ENCODE measurements around the gene AFTPH. TPM values are rescaled to one million over a fixed set of nuclear protein-coding genes. Genes with fewer than 3 reads are reported as not detected.

AFTPH gene
- polyA plus RNA-seq, 1 of the 3 experiments (the other 2 are of a cell fraction), result 7.4 TPM

- Histone ChIP-seq H3F3A (replicated peaks; ENCODE audit: insufficient read depth) (no peaks in the 10 kb centered on the region), H4K20me1 (ENCODE audit: insufficient read depth) (no peaks in the 10 kb centered on the region), H3K79me2 (ENCODE audit: insufficient read depth) (no peaks in the 10 kb centered on the region), H3K4me1 (ENCODE audit: control insufficient read depth in 1 of 2, insufficient read depth in 2 of 2, low read depth in 1 of 2, low read length in 1 of 2) (peaks cover 0 to 3% of the 10 kb centered on the region in 2 experiments; a peak in 1 of 4 replicates), H2AFZ (ENCODE audit: low read depth) (no peak overlapping the region), H3K4me2 (no peak overlapping the region), H3K27ac (ENCODE audit: low read depth in 2 of 2, low read length in 1 of 2) (no peak overlapping the region), H3K27me3 (ENCODE audit: insufficient read depth) (peaks cover 22% of the 10 kb centered on the region; the same call in 1 of the 2 replicates), H3K9me3 (no peaks in the 10 kb centered on the region), H3K36me3 (replicated peaks in 1 of 2; ENCODE audit: control insufficient read depth in 1 of 2, insufficient read depth in 2 of 2, low read length in 1 of 2) (no peaks in the 10 kb centered on the region), H3K9me2 (no peaks in the 10 kb centered on the region), H3K4me3 (ENCODE audit: low read depth in 2 of 2, low read length in 1 of 2) (no peak overlapping the region), H3K9ac (no peak overlapping the region)
- ChIA-PET CTCF (interaction anchor here (0.5 to 1.6 kb wide), 6 partner anchors 29 to 186 kb away, joined by 3 to 4 read pairs (median 3); no protein-coding TSS in a partner anchor), POLR2A (no interaction called here)
- no peak for DNase-seq
- TF ChIP-seq RFX5 (IDR thresholded peaks at IDR 0.05; ENCODE audit: low read length) (no peak), MXI1 (IDR thresholded peaks at IDR 0.05; ENCODE audit: low read depth, low read length) (no peak), CTCF (IDR thresholded peaks at IDR 0.05) (no peak), GATA2 (CRISPR knock-in tag; IDR thresholded peaks at IDR 0.05) (no peak), IRF3 (IDR thresholded peaks at IDR 0.05; ENCODE audit: low read depth, low read length) (no peak), TCF12 (IDR thresholded peaks at IDR 0.05) (no peak), CHD2 (IDR thresholded peaks at IDR 0.05; ENCODE audit: low read length, partially characterized antibody) (no peak), RXRA (IDR thresholded peaks at IDR 0.05; ENCODE audit: borderline replicate concordance, low read depth) (no peak), JUND (IDR thresholded peaks at IDR 0.05) (no peak), TAF1 (IDR thresholded peaks at IDR 0.05; ENCODE audit: borderline replicate concordance, low read depth, low read length) (no peak)
- TF ChIP-seq, protein P1, sequence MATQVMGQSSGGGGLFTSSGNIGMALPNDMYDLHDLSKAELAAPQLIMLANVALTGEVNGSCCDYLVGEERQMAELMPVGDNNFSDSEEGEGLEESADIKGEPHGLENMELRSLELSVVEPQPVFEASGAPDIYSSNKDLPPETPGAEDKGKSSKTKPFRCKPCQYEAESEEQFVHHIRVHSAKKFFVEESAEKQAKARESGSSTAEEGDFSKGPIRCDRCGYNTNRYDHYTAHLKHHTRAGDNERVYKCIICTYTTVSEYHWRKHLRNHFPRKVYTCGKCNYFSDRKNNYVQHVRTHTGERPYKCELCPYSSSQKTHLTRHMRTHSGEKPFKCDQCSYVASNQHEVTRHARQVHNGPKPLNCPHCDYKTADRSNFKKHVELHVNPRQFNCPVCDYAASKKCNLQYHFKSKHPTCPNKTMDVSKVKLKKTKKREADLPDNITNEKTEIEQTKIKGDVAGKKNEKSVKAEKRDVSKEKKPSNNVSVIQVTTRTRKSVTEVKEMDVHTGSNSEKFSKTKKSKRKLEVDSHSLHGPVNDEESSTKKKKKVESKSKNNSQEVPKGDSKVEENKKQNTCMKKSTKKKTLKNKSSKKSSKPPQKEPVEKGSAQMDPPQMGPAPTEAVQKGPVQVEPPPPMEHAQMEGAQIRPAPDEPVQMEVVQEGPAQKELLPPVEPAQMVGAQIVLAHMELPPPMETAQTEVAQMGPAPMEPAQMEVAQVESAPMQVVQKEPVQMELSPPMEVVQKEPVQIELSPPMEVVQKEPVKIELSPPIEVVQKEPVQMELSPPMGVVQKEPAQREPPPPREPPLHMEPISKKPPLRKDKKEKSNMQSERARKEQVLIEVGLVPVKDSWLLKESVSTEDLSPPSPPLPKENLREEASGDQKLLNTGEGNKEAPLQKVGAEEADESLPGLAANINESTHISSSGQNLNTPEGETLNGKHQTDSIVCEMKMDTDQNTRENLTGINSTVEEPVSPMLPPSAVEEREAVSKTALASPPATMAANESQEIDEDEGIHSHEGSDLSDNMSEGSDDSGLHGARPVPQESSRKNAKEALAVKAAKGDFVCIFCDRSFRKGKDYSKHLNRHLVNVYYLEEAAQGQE (IDR thresholded peaks at IDR 0.05; ENCODE audit: low read depth, low read length), result no peak
- WGBS (ENCODE audit: low lambda C conversion rate), result 57% methylated on average over 7 of the region's 7 CpGs
These were observed 7.2 kb upstream of the AFTPH start for GRCh38 chr2:64516651-64517510.
